K562 (cell line): ENCODE measurements around the gene FAM161A. TPM values are rescaled to one million over a fixed set of nuclear protein-coding genes. Genes with fewer than 3 reads are reported as not detected.

Experiments used
- ATAC-seq: fragments of 200-7000 bp; cut with Tn5 transposase; 3 replicates; pipeline ENCODE4 v1.9.1; 2020; ENCODE audit warnings: moderate library complexity
- BruUV-seq: library from RNA; stranded (reverse); fragments of 400-500 nt; replicated peaks from 2 replicates; lab custom pipeline; 2021; lab: Mats Ljungman, UMichigan
- CTCF ChIA-PET: fragments of 300-600 bp; formaldehyde crosslinking; extraction: SDS; loops from one replicate; lab custom pipeline; 2021; ENCODE audit warnings: low intra/inter-chr PET ratio; lab: Yijun Ruan, JAX
- POLR2A ChIA-PET: fragments of 300-600, 350-650 bp; sonication (Branson Sonifier 250); formaldehyde crosslinking; extraction: SDS; loops from one replicate; lab custom pipeline; 2021; ENCODE audit warnings: antibody characterized with exemption, inconsistent platforms; lab: Yijun Ruan, JAX
- DNase-seq, 4 experiments: peaks; one replicate each; pipeline versions ENCODE4 v3.0.0 to v3.0.0-alpha.2; 2011 to 2018; ENCODE audit warnings: low spot score in 3 of 4, mixed read lengths in 3 of 4; ENCODE audit errors: extremely low read depth in 1 of 4
- FAIRE-seq: peaks from 2 replicates; lab custom pipeline; 2011; peaks lifted over from hg19 to GRCh38; lab: Jason Lieb, UNC
- H2AFZ ChIP-seq: 2 replicates; pipeline ENCODE4 v1.6.0; 2011; ENCODE audit warnings: low read depth, low read length, control low read depth, inconsistent platforms
- H3K27ac ChIP-seq: fragments of 200-600 bp; 3 replicates; pipeline ENCODE4 v1.8.0; 2011; ENCODE audit warnings: low read depth, mild to moderate bottlenecking, control low read depth, inconsistent platforms, low read length, moderate library complexity, mixed read lengths; ENCODE audit errors: extremely low read depth
- H3K27me3 ChIP-seq, 2 experiments: fragments of 300-600 bp in 1 of 2; 2 replicates in 1 of 2; 3 replicates in 1 of 2; pipeline versions ENCODE4 v1.6.0 to v1.8.0; 2011; ENCODE audit warnings: inconsistent platforms in 2 of 2, low read length in 2 of 2, mild to moderate bottlenecking in 1 of 2, mixed read lengths in 1 of 2, moderate library complexity in 1 of 2; ENCODE audit not compliant: control insufficient read depth in 2 of 2, insufficient read depth in 2 of 2
- H3K36me3 ChIP-seq: fragments of 300-600 bp; 3 replicates; pipeline ENCODE4 v1.8.0; 2011; ENCODE audit warnings: mild to moderate bottlenecking, low read length, inconsistent platforms; ENCODE audit not compliant: control insufficient read depth, insufficient read depth
- H3K4me1 ChIP-seq, 2 experiments: fragments of 200-600 bp in 1 of 2; replicated peaks in 1 of 2; 2 replicates in 1 of 2; 3 replicates in 1 of 2; pipeline versions ENCODE4 v1.5.1 to v1.8.0; 2011; ENCODE audit warnings: inconsistent platforms in 2 of 2, low read length in 2 of 2, mild to moderate bottlenecking in 1 of 2, mixed read lengths in 1 of 2, moderate library complexity in 1 of 2; ENCODE audit not compliant: control insufficient read depth in 2 of 2, insufficient read depth in 2 of 2
- H3K4me2 ChIP-seq: 2 replicates; pipeline ENCODE4 v1.6.1; 2011; ENCODE audit warnings: low read length, control low read depth, inconsistent platforms, mixed read lengths; ENCODE audit not compliant: insufficient read depth
- H3K4me3 ChIP-seq: fragments of 200-600 bp; sonication (generic), shearing (Covaris generic); 2 replicates; pipeline ENCODE4 v1.5.1; 2016; ENCODE audit warnings: control low read depth, inconsistent platforms
- H3K79me2 ChIP-seq: fragments of 200-600 bp; 3 replicates; pipeline ENCODE4 v1.8.0; 2011; ENCODE audit warnings: low read length, inconsistent platforms; ENCODE audit not compliant: control insufficient read depth, insufficient read depth
- H3K9ac ChIP-seq, 2 experiments: 2 replicates each; pipeline versions ENCODE4 v1.6.0 to v1.6.1; 2011; ENCODE audit warnings: low read depth in 2 of 2, low read length in 2 of 2, control low read depth in 1 of 2, inconsistent platforms in 1 of 2, mild to moderate bottlenecking in 1 of 2, mixed read lengths in 1 of 2; ENCODE audit not compliant: insufficient read depth in 1 of 2
- H3K9me1 ChIP-seq: one replicate; pipeline ENCODE4 v1.6.0; 2011; ENCODE audit warnings: inconsistent platforms, mild to moderate bottlenecking, low read length, moderate library complexity; ENCODE audit not compliant: control insufficient read depth, insufficient read depth
- H3K9me3 ChIP-seq: replicated peaks from 2 replicates; pipeline ENCODE4 v1.5.1; 2011; ENCODE audit warnings: low read depth, low read length, inconsistent platforms; ENCODE audit not compliant: control insufficient read depth, insufficient read depth
- H4K20me1 ChIP-seq: replicated peaks from 2 replicates; pipeline ENCODE4 v1.6.1; 2011; ENCODE audit warnings: low read length, inconsistent platforms, mixed read lengths; ENCODE audit not compliant: control insufficient read depth, insufficient read depth
- BRCA1 ChIP-seq, 2 experiments: fragments of 450-650 bp in 1 of 2; sonication (generic) in 1 of 2; formaldehyde crosslinking in 1 of 2; IDR thresholded peaks; 2 replicates each; pipeline versions ENCODE4 v1.5.0 to v1.6.1; 2017 to 2020; ENCODE audit warnings: mild to moderate bottlenecking in 1 of 2, missing genetic modification reagents in 1 of 2
- C11orf30 ChIP-seq: fragments of 450-650 bp; IDR thresholded peaks from 2 replicates; pipeline ENCODE4 v1.6.1; 2016; ENCODE audit warnings: low read depth, mild to moderate bottlenecking
- FOXA3 ChIP-seq, 2 experiments: fragments of 450-650 bp in 1 of 2; sonication (generic) in 1 of 2; formaldehyde crosslinking; IDR thresholded peaks in 1 of 2; conservative IDR thresholded peaks in 1 of 2; 2 replicates each; pipeline versions ENCODE4 v1.4.0 to v1.8.0; 2020 to 2022; ENCODE audit warnings: mild to moderate bottlenecking in 2 of 2, missing genetic modification reagents in 1 of 2
- NR2C1 ChIP-seq, 2 experiments: fragments of 450-650 bp; IDR thresholded peaks; 2 replicates each; pipeline ENCODE4 v1.6.1; 2017; ENCODE audit warnings: mild to moderate bottlenecking in 2 of 2, antibody characterized with exemption in 1 of 2, inconsistent platforms in 1 of 2, missing compliant biosample characterization in 1 of 2, missing genetic modification characterization in 1 of 2
- POLR2AphosphoS5 ChIP-seq: IDR thresholded peaks from 2 replicates; pipeline ENCODE4 v1.6.1; 2011; ENCODE audit warnings: mild to moderate bottlenecking, low read depth, low read length, moderate library complexity; ENCODE audit not compliant: control insufficient read depth, insufficient read depth
- PTTG1 ChIP-seq: fragments of 450-650 bp; IDR thresholded peaks from 2 replicates; pipeline ENCODE4 v1.6.1; 2016; ENCODE audit warnings: low read depth, mild to moderate bottlenecking, missing genetic modification characterization, missing compliant biosample characterization
- SAFB ChIP-seq: fragments of 200-400 bp; formaldehyde crosslinking; IDR thresholded peaks from 2 replicates; pipeline ENCODE4 v1.6.1; 2017; ENCODE audit warnings: low read depth, low read length, borderline replicate concordance
- TBL1XR1 ChIP-seq, 2 experiments: IDR thresholded peaks; 2 replicates each; pipeline ENCODE4 v1.6.1; 2012; ENCODE audit warnings: improper control_type of control experiment in 2 of 2, low read length in 2 of 2, mild to moderate bottlenecking in 1 of 2
- ZNF217 ChIP-seq: sonication (generic); formaldehyde crosslinking; IDR thresholded peaks from 2 replicates; pipeline ENCODE4 v1.8.0; 2022; ENCODE audit warnings: mild to moderate bottlenecking, missing genetic modification reagents
- ZNF316 ChIP-seq: fragments of 450-650 bp; IDR thresholded peaks from 2 replicates; pipeline ENCODE4 v1.6.1; 2016
- ZNF41 ChIP-seq: fragments of 250-450 bp; sonication (Bioruptor Pico); conservative IDR thresholded peaks from 2 replicates; pipeline ENCODE4 v1.4.0; 2020; ENCODE audit warnings: mild to moderate bottlenecking
- ZNF586 ChIP-seq: fragments of 450-650 bp; formaldehyde crosslinking; conservative IDR thresholded peaks from 2 replicates; pipeline ENCODE4 v1.4.0; 2020; ENCODE audit warnings: mild to moderate bottlenecking, moderate library complexity
- WGBS: fragments of 100-300 bp; shearing (Covaris generic); methylation state at CpG from one replicate; pipeline ENCODE4 v1.1.6; 2016; ENCODE audit warnings: low coverage, mixed read lengths; ENCODE audit not compliant: insufficient coverage; ENCODE audit errors: missing lambda C conversion rate; 5-methylcytosine and 5-hydroxymethylcytosine counted together
- in situ Hi-C: fragments of 300-500 bp; cut with MboI; formaldehyde crosslinking; loops from 4 replicates; pipeline ENCODE4 v1.15.0; 2018; ENCODE audit warnings: inconsistent platforms, mixed read lengths
- intact Hi-C: fragments of 100-400 bp; cut with micrococcal nuclease; formaldehyde crosslinking; loops from 2 replicates; pipeline ENCODE4 v1.14.2; 2022
- polyA plus RNA-seq, 8 experiments: library from polyadenylated mRNA; depleted of rRNA in 4 of 8; stranded (reverse) in 5 of 8; unstranded in 3 of 8; fragments of >200 nt; fragmentation: Nextera tagmentation in 2 of 8; fragmentation: Illumina TruSeq in 1 of 8; extraction: Ambion mirVana in 2 of 8; extraction: Trizol in 1 of 8; gene quantifications; 2 replicates each; pipeline versions ENCODE4 v1.2.1 to v1.2.3, GENCODE V29; 2011 to 2014; ENCODE audit warnings: inconsistent platforms in 1 of 8, missing spikeins in 1 of 8
- total RNA-seq, 7 experiments: library from RNA; depleted of rRNA in 6 of 7; stranded (reverse); fragments of >200 nt in 6 of 7; fragmentation: Illumina TruSeq in 2 of 7; extraction: Trizol in 2 of 7; gene quantifications; 2 replicates each; pipeline versions ENCODE4 v1.2.1 to v1.2.3, GENCODE V29; 2011 to 2021; ENCODE audit warnings: low replicate concordance in 1 of 7
- TF ChIP-seq, protein P1 (sequence below): fragments of 250-450 bp; sonication (Bioruptor Pico); IDR thresholded peaks from 2 replicates; pipeline ENCODE4 v1.5.1; 2021; ENCODE audit warnings: mild to moderate bottlenecking
- TF ChIP-seq, protein P2 (sequence below): fragments of 450-650 bp; formaldehyde crosslinking; IDR thresholded peaks from 2 replicates; pipeline ENCODE4 v1.4.0; 2020; ENCODE audit warnings: mild to moderate bottlenecking, moderate library complexity
- TF ChIP-seq, protein P3 (sequence below): fragments of 450-650 bp; formaldehyde crosslinking; IDR thresholded peaks from 2 replicates; pipeline ENCODE4 v1.4.0; 2020; ENCODE audit warnings: mild to moderate bottlenecking, moderate library complexity

FAM161A gene
- total and polyA plus RNA-seq, 9 of the 15 experiments (the other 6 are each of a cell fraction or from before 2014, with no cell fraction given), result 0.27 to 1.4 (median 0.80) TPM

DNA sequence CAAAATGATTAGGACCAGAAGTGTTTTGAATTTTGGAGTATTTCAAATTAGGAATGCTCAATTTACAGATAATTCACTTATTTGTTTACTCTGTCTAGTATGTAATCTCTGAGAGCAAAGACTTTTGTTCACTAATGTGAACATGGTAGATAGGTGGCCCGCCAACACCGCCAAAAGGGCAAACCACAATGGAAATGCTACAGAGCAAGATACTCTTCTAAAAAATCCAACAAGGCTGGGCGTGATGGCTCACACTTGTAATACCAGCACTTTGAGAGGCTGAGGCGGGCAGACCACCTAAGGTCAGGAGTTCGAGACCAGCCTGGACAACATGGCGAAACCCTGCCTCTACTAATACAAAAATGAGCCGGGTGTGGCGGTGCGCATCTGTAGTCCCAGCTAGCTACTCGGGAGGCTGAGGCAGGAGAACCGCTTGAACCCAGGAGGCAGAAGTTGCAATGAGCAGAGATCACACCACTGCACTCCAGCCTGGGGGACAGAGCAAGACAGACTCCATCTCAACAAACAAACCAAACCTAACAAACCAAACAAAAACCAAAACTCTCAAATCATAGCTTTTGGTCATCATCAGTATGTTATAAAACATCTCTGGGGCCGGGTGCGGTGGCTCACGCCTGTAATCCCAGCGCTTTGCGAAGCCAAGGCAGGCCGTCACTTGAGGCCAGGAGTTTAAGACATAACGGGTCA lies 32.2 kb upstream of the FAM161A start (continued):
- TF ChIP-seq, protein P1, sequence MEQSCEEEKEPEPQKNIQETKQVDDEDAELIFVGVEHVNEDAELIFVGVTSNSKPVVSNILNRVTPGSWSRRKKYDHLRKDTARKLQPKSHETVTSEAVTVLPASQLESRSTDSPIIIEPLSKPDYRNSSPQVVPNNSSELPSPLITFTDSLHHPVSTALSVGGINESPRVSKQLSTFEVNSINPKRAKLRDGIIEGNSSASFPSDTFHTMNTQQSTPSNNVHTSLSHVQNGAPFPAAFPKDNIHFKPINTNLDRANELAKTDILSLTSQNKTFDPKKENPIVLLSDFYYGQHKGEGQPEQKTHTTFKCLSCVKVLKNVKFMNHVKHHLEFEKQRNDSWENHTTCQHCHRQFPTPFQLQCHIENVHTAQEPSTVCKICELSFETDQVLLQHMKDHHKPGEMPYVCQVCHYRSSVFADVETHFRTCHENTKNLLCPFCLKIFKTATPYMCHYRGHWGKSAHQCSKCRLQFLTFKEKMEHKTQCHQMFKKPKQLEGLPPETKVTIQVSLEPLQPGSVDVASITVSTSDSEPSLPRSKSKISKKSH (CRISPR knock-in tag), result no peak
- TF ChIP-seq FOXA3 (CRISPR knock-in tag; conservative IDR thresholded peaks at IDR 0.05 in 1 of 2, IDR thresholded peaks at IDR 0.05 in 1 of 2) (no peak), ZNF586 (no peak), PTTG1 (0 out of 2 replicates have a peak, but pooled peaks have one; percentile 54), NR2C1 (IDR thresholded peaks at IDR 0.05) (no peak), NR2C1 (tag; IDR thresholded peaks at IDR 0.05) (peak; percentile 33; the same call in 1 of the 2 replicates), TBL1XR1 (IDR thresholded peaks at IDR 0.05; ENCODE audit: low read length in 2 of 2) (no peak), ZNF41 (no peak)

DNA sequence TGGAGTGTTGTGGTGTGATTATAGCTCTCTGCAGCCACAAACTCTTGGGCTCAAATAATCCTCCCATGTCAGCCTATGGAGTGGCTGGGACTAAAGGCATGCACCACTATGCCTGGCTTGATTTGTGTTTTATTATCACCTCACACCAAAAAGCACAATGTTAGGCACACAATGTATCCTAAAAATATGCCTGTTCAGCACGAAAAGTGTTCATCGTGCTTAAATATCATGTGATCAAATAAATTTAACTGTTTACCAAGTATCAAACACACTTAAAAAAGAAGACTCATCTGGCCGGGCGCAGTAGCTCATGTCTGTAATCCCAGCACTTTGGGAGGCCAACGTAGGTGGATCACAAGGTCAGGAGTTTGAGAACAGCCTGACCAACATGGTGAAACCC lies 29.0 kb upstream of the FAM161A start:
- H3K4me1 ChIP-seq, result peaks cover 2 to 10% of the 10 kb centered on the region in 2 experiments; a peak in 4 of 5 replicates
- no peak overlapping the region for H2AFZ ChIP-seq
- DNase-seq (no peak), ATAC-seq (no peak), FAIRE-seq (no peak)
- no peak overlapping the region for H3K4me2 ChIP-seq
- H3K36me3 ChIP-seq, result peaks cover 96% of the 10 kb centered on the region
- TF ChIP-seq POLR2AphosphoS5, result no peak
- TF ChIP-seq, protein P2, sequence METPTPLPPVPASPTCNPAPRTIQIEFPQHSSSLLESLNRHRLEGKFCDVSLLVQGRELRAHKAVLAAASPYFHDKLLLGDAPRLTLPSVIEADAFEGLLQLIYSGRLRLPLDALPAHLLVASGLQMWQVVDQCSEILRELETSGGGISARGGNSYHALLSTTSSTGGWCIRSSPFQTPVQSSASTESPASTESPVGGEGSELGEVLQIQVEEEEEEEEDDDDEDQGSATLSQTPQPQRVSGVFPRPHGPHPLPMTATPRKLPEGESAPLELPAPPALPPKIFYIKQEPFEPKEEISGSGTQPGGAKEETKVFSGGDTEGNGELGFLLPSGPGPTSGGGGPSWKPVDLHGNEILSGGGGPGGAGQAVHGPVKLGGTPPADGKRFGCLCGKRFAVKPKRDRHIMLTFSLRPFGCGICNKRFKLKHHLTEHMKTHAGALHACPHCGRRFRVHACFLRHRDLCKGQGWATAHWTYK, result no peak
- no peak for TF ChIP-seq SAFB
- no peak for TF ChIP-seq BRCA1 (IDR thresholded peaks at IDR 0.05)
- no peak for TF ChIP-seq BRCA1 (CRISPR knock-in tag; IDR thresholded peaks at IDR 0.05)
- peak; percentile 12; the same call in 1 of the 2 replicates for TF ChIP-seq C11orf30
- TF ChIP-seq, protein P3, sequence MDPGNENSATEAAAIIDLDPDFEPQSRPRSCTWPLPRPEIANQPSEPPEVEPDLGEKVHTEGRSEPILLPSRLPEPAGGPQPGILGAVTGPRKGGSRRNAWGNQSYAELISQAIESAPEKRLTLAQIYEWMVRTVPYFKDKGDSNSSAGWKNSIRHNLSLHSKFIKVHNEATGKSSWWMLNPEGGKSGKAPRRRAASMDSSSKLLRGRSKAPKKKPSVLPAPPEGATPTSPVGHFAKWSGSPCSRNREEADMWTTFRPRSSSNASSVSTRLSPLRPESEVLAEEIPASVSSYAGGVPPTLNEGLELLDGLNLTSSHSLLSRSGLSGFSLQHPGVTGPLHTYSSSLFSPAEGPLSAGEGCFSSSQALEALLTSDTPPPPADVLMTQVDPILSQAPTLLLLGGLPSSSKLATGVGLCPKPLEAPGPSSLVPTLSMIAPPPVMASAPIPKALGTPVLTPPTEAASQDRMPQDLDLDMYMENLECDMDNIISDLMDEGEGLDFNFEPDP, result no peak
- peak; percentile 42; the same call in 1 of the 2 replicates for TF ChIP-seq ZNF316
- no peak for TF ChIP-seq ZNF217
- ChIA-PET CTCF (no interaction called here), POLR2A (no interaction called here)
- no peak overlapping the region for H3K27ac ChIP-seq
- no peaks in the 10 kb centered on the region for H3K27me3 ChIP-seq
- no peaks in the 10 kb centered on the region for H3K9me1 ChIP-seq
- intact Hi-C loops (no loop called here), in situ Hi-C loops (no loop called here)
- no peaks in the 10 kb centered on the region for H3K9me3 ChIP-seq
- no peak overlapping the region for H3K4me3 ChIP-seq
- H4K20me1 ChIP-seq, result peaks cover 19% of the 10 kb centered on the region
- no TSS peak for BruUV-seq
- no peak overlapping the region for H3K9ac ChIP-seq
- WGBS, result 100% methylated on average over 5 of the region's 5 CpGs
- H3K79me2 ChIP-seq, result peaks cover 56% of the 10 kb centered on the region
